ENCODE measurements around the gene TMEM54.

The TMEM54 gene

DNA sequence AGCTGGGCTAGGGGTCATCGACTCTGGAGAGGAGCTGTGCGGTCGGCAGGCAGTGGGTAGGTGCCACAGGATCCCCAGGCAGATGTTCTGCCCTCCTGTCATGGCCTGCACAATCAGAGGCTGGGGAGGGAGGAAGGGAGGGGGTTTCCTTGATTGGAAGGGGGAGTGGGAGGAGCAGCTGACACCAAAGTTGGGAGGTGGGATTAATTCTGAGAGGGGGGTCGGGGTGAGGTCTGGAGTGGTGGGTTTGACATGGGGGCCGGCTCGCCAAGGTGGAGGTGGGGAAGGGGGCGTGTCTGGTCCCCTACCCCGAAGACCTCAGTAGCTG, 15.5 kb downstream of the TMEM54 start:
- in situ Hi-C loops (cut with HindIII; ENCODE audit: low pct_ligation_motif_present, low sequenced_read_pairs): no loop called here

DNA sequence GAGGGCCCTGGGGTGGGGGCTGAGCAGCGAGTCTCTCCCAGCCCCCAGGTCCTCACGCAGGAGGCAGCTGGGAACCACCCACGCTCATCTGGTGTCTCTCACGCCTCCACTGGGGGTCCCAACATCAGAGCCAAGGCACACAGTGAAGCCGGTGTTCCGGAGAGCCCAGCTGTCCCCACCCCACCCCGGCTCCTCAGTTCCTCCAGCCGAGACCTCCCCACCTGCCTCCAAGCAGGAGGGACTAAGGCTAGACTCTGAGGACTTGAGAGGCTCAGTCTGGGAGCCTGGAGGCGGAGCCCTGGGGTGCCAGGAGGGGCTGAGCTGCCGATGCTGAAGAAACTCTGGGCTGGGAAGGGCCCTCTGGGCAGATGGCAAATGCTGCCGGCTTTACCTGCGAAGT, 16.5 kb downstream of the TMEM54 start:
- Histone ChIP-seq H3K27ac (no peak overlapping the region), H3K4me3 (ENCODE audit: low read depth, low read length) (no peak overlapping the region), H3K36me3 (replicated peaks) (no peaks in the 10 kb centered on the region), H3K27me3 (replicated peaks) (peaks cover 21% of the 10 kb centered on the region)
- no peak for DNase-seq
- in situ Hi-C loops (cut with HindIII; ENCODE audit: low pct_ligation_motif_present, low sequenced_read_pairs): no loop called here
- TF ChIP-seq, protein P1, sequence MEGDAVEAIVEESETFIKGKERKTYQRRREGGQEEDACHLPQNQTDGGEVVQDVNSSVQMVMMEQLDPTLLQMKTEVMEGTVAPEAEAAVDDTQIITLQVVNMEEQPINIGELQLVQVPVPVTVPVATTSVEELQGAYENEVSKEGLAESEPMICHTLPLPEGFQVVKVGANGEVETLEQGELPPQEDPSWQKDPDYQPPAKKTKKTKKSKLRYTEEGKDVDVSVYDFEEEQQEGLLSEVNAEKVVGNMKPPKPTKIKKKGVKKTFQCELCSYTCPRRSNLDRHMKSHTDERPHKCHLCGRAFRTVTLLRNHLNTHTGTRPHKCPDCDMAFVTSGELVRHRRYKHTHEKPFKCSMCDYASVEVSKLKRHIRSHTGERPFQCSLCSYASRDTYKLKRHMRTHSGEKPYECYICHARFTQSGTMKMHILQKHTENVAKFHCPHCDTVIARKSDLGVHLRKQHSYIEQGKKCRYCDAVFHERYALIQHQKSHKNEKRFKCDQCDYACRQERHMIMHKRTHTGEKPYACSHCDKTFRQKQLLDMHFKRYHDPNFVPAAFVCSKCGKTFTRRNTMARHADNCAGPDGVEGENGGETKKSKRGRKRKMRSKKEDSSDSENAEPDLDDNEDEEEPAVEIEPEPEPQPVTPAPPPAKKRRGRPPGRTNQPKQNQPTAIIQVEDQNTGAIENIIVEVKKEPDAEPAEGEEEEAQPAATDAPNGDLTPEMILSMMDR (IDR thresholded peaks at IDR 0.05; ENCODE audit: low read depth, low read length, missing control alignments): no peak

More for the DNA sequence above, 15.5 kb downstream of the TMEM54 start:
- TF ChIP-seq, protein P1 (IDR thresholded peaks at IDR 0.05; ENCODE audit: low read depth, low read length, missing control alignments): no peak
- H3K36me3 ChIP-seq (replicated peaks): no peaks in the 10 kb centered on the region
- no peak for DNase-seq
- H3K27ac ChIP-seq: no peak overlapping the region
- H3K27me3 ChIP-seq (replicated peaks): peaks cover 25% of the 10 kb centered on the region
- no peak overlapping the region for H3K4me3 ChIP-seq (ENCODE audit: low read depth, low read length)

DNA sequence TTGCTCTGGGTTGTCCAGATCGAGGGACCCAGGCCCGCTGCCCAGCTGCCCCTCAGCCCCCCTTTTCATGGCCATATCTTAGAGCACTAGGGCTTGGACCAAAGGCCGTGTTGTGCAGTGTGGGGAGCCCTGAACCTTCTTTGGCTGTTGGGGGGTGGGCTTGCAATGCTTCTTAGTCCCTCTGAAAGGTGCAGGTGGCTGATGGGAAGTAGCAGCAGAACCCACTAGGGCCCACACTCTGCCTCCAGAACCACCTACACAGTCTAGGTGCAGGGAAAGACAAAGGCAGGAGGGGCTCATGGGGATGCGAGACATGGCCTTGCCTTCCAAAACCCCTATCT, 17.2 kb downstream of the TMEM54 start:
- in situ Hi-C loops (cut with HindIII; ENCODE audit: low pct_ligation_motif_present, low sequenced_read_pairs): no loop called here
- peaks cover 21% of the 10 kb centered on the region for H3K27me3 ChIP-seq (replicated peaks)

DNA sequence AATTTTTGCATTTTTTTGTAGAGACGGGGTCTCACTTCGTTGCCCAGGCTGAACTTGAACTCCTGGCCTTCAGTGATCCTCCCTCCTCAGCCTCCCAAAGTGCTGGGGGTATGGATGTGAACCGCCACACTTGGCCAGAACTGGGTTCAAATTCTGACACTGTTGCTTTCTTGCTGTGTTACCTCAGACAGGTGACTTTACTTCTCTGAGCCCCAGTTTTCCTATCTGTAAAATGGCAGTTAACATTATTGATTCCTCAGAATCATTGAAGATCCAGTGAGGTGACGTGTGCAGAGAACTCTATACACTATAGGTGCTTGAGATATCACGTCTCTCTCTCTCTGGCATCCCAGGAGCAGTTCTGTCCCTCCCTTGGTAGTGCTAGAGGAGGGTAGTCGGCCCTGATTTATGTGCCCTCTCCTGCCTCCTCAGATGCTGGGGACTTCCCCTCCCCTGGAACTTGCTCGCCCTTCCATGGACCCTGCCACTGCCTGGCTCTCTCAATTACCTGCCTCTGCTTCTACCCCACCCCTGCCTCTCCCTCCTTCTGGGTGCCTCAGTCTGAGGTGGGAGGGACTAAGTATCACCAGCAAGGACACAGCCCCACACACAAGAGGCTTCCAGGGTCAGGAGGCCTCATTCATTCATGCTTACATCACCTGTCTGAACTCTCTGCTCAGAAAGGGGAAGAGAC, 17.7 kb downstream of the TMEM54 start:
- H3K27ac ChIP-seq: no peak overlapping the region
- peaks cover 21% of the 10 kb centered on the region for H3K27me3 ChIP-seq (replicated peaks)
- in situ Hi-C loops (cut with HindIII; ENCODE audit: low pct_ligation_motif_present, low sequenced_read_pairs): no loop called here

More for the DNA sequence above, 17.2 kb downstream of the TMEM54 start:
- Histone ChIP-seq H3K27ac (no peak overlapping the region), H3K4me3 (ENCODE audit: low read depth, low read length) (no peak overlapping the region), H3K36me3 (replicated peaks) (no peaks in the 10 kb centered on the region)
- DNase-seq: no peak
- TF ChIP-seq, protein P1 (IDR thresholded peaks at IDR 0.05; ENCODE audit: low read depth, low read length, missing control alignments): no peak

DNA sequence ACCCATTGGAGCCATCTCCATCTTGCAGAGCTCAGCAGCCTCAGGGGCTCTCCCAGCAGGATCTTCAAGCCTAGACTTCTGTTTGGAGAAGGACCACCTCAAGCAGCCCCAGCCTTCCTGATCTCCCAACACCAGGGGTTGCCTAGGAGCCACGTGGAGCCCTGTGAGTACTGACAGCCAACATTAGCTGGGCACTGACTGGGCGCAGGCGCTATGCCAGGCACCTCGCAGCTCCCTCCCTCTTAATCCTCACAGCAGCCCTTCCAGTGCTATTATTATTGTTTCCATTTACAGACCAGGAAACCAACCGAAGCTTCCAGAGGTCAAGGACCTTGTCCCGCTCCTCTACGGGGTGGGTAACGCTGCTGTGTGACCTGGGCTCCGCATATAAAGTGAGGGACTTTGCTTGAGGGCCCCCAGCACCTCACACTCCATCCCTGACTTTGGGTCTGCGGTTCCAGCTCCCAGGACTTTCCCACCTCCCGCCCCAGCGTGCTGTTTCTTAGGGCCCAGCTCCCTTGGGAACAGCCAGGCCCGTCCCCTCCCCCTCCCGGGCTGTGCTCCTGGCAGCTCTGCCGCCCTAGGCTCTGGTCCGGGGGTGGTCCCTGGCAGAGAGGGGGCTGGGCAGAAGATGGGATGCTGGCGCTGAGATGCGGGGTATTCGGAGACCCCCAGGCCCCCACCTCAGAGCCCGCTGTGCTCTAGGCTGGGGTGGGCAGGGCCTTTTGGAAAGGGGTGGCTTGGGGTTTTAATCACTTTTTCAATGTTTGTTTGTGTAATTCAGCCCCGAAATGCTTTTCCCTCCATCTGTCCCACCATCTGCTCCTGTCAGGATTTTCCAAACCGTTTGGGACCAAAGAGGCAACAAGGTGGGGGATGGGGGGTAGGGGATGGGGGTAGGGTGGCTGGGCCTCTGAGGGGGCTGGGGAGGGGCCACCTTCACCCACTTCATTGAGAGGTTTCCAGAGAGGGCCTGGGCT, 19.0 kb downstream of the TMEM54 start:
- Histone ChIP-seq H3K27me3 (replicated peaks) (peaks cover 21% of the 10 kb centered on the region), H3K4me3 (ENCODE audit: low read depth, low read length) (no peak overlapping the region), H3K36me3 (replicated peaks) (no peaks in the 10 kb centered on the region), H3K27ac (no peak overlapping the region)
- DNase-seq: no peak
- in situ Hi-C loops (cut with HindIII; ENCODE audit: low pct_ligation_motif_present, low sequenced_read_pairs): no loop called here
- TF ChIP-seq, protein P1 (IDR thresholded peaks at IDR 0.05; ENCODE audit: low read depth, low read length, missing control alignments): no peak

More for the DNA sequence above, 17.7 kb downstream of the TMEM54 start:
- TF ChIP-seq, protein P1 (IDR thresholded peaks at IDR 0.05; ENCODE audit: low read depth, low read length, missing control alignments): no peak
- Histone ChIP-seq H3K4me3 (ENCODE audit: low read depth, low read length) (no peak overlapping the region), H3K36me3 (replicated peaks) (no peaks in the 10 kb centered on the region)
- no peak for DNase-seq
